ENCODE results near the gene EIF4EBP2. TPM values are rescaled to one million over a fixed set of nuclear protein-coding genes. Genes with fewer than 3 reads are reported as not detected.

EIF4EBP2 gene
- polyA plus RNA-seq, 1 donor (not counting 4 experiments of a cell fraction or from before 2014, with no cell fraction given) = 18.9 TPM

- peak overlapping the region; percentile 42 for H2AFZ ChIP-seq (ENCODE audit: control insufficient read depth, low read length)
- peaks cover 42% of the 10 kb centered on the region for H3K79me2 ChIP-seq (ENCODE audit: control insufficient read depth, insufficient read depth, low read length)
- no peaks in the 10 kb centered on the region for H3K27me3 ChIP-seq (ENCODE audit: control insufficient read depth, extremely low read depth, insufficient read depth, low read length)
- FAIRE-seq = no peak
- dilution Hi-C loops (cut with MboI; ENCODE audit: extremely low pct_ligation_motif_present, low sequenced_read_pairs) = no loop called here
- peaks cover 20% of the 10 kb centered on the region for H3K4me1 ChIP-seq (ENCODE audit: control insufficient read depth, extremely low read depth, insufficient read depth, low read length)
- no peaks in the 10 kb centered on the region for H3K36me3 ChIP-seq (ENCODE audit: control insufficient read depth in 2 of 2, extremely low read depth in 1 of 2, insufficient read depth in 2 of 2, low read length in 2 of 2)
- H4K20me1 ChIP-seq (ENCODE audit: control insufficient read depth, extremely low read depth, insufficient read depth, low read length) = peaks cover 9% of the 10 kb centered on the region
- no peaks in the 10 kb centered on the region for H3K9me3 ChIP-seq (ENCODE audit: control insufficient read depth, low read depth, low read length)
- peak overlapping the region; percentile 88 for H3K27ac ChIP-seq (ENCODE audit: control insufficient read depth, insufficient read depth, low read length)
- TF ChIP-seq CTCF (optimal IDR thresholded peaks at IDR 0.05 in 1 of 3, IDR thresholded peaks at IDR 0.05 in 1 of 3, conservative IDR thresholded peaks at IDR 0.05 in 1 of 3; ENCODE audit: extremely low read depth in 1 of 3, insufficient read depth in 2 of 3, low read length in 3 of 3) = no peak
- TF ChIP-seq EZH2 (IDR thresholded peaks at IDR 0.05; ENCODE audit: low read length) = no peak
- H3K9ac ChIP-seq (ENCODE audit: control insufficient read depth, extremely low read depth, insufficient read depth, low read length) = peak overlapping the region; percentile 83
- DNase-seq (ENCODE audit: low read depth, low spot score) = no peak
- H3K4me2 ChIP-seq (ENCODE audit: control insufficient read depth, extremely low read depth, insufficient read depth, low read depth, low read length) = peak overlapping the region; percentile 88
- H3K9me1 ChIP-seq (ENCODE audit: control insufficient read depth, extremely low read depth, insufficient read depth, low read length) = no peaks in the 10 kb centered on the region
- H3K4me3 ChIP-seq (ENCODE audit: control insufficient read depth in 2 of 3, extremely low read depth in 1 of 3, insufficient read depth in 2 of 3, low read depth in 1 of 3, low read length in 3 of 3) = peak overlapping the region; percentile 56 to 82 (median 70)
These were observed 767 bp downstream of the EIF4EBP2 start for GRCh38 chr10:70404787-70405036.

GRCh38 chr10:70405037-70405824 is 1.3 kb downstream of the EIF4EBP2 start:
- Histone ChIP-seq H4K20me1 (ENCODE audit: control insufficient read depth, extremely low read depth, insufficient read depth, low read length) (peaks cover 9% of the 10 kb centered on the region), H2AFZ (ENCODE audit: control insufficient read depth, low read length) (no peak overlapping the region)

More at GRCh38 chr10:70405037-70405824, 1.3 kb downstream of the EIF4EBP2 start:
- no peak for DNase-seq (ENCODE audit: low read depth, low spot score)
- H3K9ac ChIP-seq (ENCODE audit: control insufficient read depth, extremely low read depth, insufficient read depth, low read length) = peak overlapping the region; percentile 83
- peaks cover 20% of the 10 kb centered on the region for H3K4me1 ChIP-seq (ENCODE audit: control insufficient read depth, extremely low read depth, insufficient read depth, low read length)
- dilution Hi-C loops (cut with MboI; ENCODE audit: extremely low pct_ligation_motif_present, low sequenced_read_pairs) = no loop called here
- H3K27me3 ChIP-seq (ENCODE audit: control insufficient read depth, extremely low read depth, insufficient read depth, low read length) = no peaks in the 10 kb centered on the region
- FAIRE-seq = peak; percentile 77
- no peaks in the 10 kb centered on the region for H3K9me3 ChIP-seq (ENCODE audit: control insufficient read depth, low read depth, low read length)
- peaks cover 45% of the 10 kb centered on the region for H3K79me2 ChIP-seq (ENCODE audit: control insufficient read depth, insufficient read depth, low read length)
- H3K4me3 ChIP-seq (ENCODE audit: control insufficient read depth in 2 of 3, extremely low read depth in 1 of 3, insufficient read depth in 2 of 3, low read depth in 1 of 3, low read length in 3 of 3) = peak overlapping the region; percentile 56 to 82 (median 70)
- H3K4me2 ChIP-seq (ENCODE audit: control insufficient read depth, extremely low read depth, insufficient read depth, low read depth, low read length) = peak overlapping the region; percentile 88
- H3K27ac ChIP-seq (ENCODE audit: control insufficient read depth, insufficient read depth, low read length) = peak overlapping the region; percentile 88
- H3K36me3 ChIP-seq (ENCODE audit: control insufficient read depth in 2 of 2, extremely low read depth in 1 of 2, insufficient read depth in 2 of 2, low read length in 2 of 2) = no peaks in the 10 kb centered on the region
- TF ChIP-seq CTCF (optimal IDR thresholded peaks at IDR 0.05 in 1 of 3, IDR thresholded peaks at IDR 0.05 in 1 of 3, conservative IDR thresholded peaks at IDR 0.05 in 1 of 3; ENCODE audit: extremely low read depth in 1 of 3, insufficient read depth in 2 of 3, low read length in 3 of 3) (no peak), EZH2 (IDR thresholded peaks at IDR 0.05; ENCODE audit: low read length) (no peak)
- H3K9me1 ChIP-seq (ENCODE audit: control insufficient read depth, extremely low read depth, insufficient read depth, low read length) = no peaks in the 10 kb centered on the region
